Vagina (tissue), 2 donors: ENCODE measurements around the gene PLPP2.

Experiments
- CTCF ChIP-seq, 3 experiments: fragments of 450-650 bp in 2 of 3; fragments of 200-600 bp in 1 of 3; sonication (generic) in 1 of 3; IDR thresholded peaks; one replicate each; pipeline ENCODE4 v1.5.1; 2017 to 2019; ENCODE audit warnings: antibody characterized with exemption in 3 of 3, mild to moderate bottlenecking in 2 of 3, moderate library complexity in 2 of 3
- POLR2A ChIP-seq, 2 donors: fragments of 450-650 bp; IDR thresholded peaks; one replicate each; pipeline ENCODE4 v1.6.1; 2017; ENCODE audit warnings: antibody characterized with exemption in 2 of 2, mild to moderate bottlenecking in 2 of 2, moderate library complexity in 2 of 2

GRCh38 chr19:291561-292280 lies 518 bp upstream of the PLPP2 start:
- TF ChIP-seq CTCF (IDR thresholded peaks at IDR 0.05) (no peak), POLR2A (IDR thresholded peaks at IDR 0.05) (no peak)
